Measurements from ENCODE around the gene SERPINA5.

The SERPINA5 gene

DNA sequence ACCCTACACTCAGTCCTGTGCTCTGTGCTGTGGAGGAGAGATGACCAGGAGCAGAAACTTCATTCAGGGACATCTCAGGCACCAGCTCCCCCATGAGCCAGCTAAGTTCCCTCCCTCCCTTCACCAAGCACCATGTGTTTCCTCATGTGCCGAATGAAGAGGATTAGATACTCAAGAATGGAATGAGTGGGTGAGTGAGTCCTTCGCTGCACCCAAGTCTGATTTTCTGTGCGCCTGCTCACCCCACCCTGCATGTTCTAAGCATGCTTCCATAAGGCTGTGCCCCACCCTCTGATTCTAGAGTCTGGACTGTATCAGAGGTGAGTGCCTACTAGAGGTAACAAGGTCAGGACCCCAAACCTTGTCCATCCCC lies 12.1 kb downstream of the SERPINA5 start:
- no peak overlapping the region for H3K4me3 ChIP-seq (ENCODE audit: control insufficient read depth, low read depth, low read length)
- no peak for DNase-seq (ENCODE audit: low read depth)
- TF ChIP-seq, protein P1, sequence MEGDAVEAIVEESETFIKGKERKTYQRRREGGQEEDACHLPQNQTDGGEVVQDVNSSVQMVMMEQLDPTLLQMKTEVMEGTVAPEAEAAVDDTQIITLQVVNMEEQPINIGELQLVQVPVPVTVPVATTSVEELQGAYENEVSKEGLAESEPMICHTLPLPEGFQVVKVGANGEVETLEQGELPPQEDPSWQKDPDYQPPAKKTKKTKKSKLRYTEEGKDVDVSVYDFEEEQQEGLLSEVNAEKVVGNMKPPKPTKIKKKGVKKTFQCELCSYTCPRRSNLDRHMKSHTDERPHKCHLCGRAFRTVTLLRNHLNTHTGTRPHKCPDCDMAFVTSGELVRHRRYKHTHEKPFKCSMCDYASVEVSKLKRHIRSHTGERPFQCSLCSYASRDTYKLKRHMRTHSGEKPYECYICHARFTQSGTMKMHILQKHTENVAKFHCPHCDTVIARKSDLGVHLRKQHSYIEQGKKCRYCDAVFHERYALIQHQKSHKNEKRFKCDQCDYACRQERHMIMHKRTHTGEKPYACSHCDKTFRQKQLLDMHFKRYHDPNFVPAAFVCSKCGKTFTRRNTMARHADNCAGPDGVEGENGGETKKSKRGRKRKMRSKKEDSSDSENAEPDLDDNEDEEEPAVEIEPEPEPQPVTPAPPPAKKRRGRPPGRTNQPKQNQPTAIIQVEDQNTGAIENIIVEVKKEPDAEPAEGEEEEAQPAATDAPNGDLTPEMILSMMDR (IDR thresholded peaks at IDR 0.05; ENCODE audit: control insufficient read depth, insufficient read depth, low read depth, low read length, missing control alignments) = no peak

DNA sequence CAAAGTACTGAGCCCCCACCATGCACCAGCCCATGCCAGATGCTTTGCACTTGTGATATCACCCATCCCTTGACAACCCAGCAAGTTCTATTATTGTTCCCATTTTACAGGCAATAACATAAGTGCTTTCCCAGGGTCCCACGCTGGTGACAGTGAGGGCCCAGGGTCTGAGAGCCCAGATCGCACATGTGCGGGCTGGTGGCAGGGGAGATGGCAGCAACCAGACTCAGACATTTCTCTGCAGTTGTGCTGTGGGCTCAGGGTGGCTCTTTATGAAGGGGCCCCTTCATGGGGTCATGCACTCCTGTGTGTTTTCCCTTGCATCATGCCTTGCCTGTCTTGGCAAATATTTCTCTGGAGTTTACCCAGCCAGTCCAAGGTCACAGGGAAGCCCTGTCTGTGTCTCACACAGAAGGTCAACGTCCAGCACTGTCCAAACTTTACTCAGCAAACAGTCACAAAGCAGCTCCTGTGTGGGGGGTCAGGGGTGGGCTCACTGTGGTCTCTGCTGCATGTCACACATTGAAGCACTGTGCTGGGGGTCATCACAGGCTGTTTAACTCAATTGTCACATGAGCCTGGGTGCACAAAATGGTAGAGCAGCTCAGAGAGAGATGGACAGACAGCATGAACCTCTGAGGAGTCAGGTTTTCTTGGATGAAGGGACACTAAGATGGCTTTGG lies 12.7 kb downstream of the SERPINA5 start:
- no peak overlapping the region for H3K4me3 ChIP-seq (ENCODE audit: control insufficient read depth, low read depth, low read length)
- TF ChIP-seq, protein P1 (IDR thresholded peaks at IDR 0.05; ENCODE audit: control insufficient read depth, insufficient read depth, low read depth, low read length, missing control alignments) = no peak
- DNase-seq (ENCODE audit: low read depth) = no peak

DNA sequence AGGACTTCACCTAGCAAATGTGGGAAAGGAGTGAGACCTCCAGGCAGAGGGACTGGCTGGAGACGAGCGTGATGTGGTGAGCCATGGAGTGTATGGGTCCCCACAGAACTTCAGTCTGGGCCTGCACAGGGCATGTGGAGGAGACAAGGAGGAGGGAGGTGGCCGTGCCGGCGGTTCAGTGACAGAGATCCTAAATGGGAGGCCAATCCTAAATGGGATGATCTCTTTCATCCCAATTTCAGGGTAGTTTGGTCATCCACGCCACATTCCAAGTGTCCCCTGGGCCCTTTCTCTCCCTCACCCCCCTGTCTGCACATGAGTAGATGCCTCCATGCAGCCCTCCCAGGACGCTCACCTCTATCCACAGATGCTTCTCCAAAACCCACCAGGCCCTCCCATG lies 13.2 kb downstream of the SERPINA5 start:
- TF ChIP-seq, protein P1 (IDR thresholded peaks at IDR 0.05; ENCODE audit: control insufficient read depth, insufficient read depth, low read depth, low read length, missing control alignments) = no peak
- DNase-seq (ENCODE audit: low read depth) = no peak
- no peak overlapping the region for H3K4me3 ChIP-seq (ENCODE audit: control insufficient read depth, low read depth, low read length)

DNA sequence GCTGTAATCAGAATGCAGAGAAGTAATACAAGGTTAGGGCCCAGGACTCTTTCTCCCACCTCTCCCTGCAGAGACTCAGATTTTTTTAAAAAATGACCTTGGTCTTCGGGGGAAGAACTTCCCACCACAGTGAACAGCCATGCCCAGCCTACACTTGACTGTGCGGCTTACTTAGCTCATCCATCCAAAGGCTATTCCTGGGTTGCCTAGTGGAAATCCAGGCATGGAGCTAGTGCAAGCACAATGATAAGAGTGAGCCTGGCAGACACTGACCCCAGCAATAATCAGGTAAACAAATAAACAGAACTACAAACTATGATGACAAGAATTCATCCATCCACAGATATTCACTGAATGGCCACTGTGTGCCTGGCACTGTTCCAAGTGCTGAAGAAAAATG lies 14.7 kb downstream of the SERPINA5 start:
- no peak for DNase-seq (ENCODE audit: low read depth)
- no peak overlapping the region for H3K4me3 ChIP-seq (ENCODE audit: control insufficient read depth, low read depth, low read length)
- TF ChIP-seq, protein P1 (IDR thresholded peaks at IDR 0.05; ENCODE audit: control insufficient read depth, insufficient read depth, low read depth, low read length, missing control alignments) = no peak

DNA sequence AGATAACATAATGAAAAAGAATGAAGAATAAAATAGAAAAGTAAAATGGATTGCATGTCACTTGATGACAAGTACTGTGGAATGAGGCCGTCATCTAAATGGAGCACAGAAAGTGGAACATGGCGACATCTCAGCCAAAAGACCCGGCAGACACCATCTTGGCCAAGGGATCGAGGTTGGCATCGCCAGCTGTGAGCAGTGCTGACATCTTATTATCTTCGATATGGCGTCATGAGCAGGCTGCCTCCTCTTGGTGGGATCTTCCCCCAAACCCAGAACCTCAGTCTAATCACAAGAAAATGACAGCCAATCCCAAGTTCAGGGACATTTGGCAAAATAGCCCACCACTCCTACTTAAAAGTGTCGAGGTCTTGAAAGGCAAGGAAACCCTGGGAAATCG lies 15.1 kb downstream of the SERPINA5 start:
- no peak for DNase-seq (ENCODE audit: low read depth)
- TF ChIP-seq, protein P1 (IDR thresholded peaks at IDR 0.05; ENCODE audit: control insufficient read depth, insufficient read depth, low read depth, low read length, missing control alignments) = no peak

DNA sequence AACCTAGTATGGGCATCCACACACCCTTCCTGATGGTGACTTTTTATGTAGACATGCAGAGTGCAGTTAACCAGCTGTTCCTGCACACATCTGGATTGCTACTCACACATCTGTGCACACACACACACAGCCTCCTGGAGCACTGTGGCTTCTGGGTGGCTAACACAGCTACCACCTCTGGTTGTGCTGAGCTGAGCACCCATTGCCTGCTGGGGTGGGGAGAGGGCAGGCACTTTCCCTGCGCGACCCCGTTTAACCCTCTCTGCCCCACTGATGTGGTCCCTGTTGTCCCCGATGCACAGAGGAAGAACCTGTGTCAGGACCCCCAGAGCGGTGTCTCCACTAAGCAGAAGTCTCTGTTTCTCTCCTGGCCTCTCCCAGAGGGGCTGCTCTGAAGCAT lies 16.6 kb downstream of the SERPINA5 start:
- TF ChIP-seq, protein P1 (IDR thresholded peaks at IDR 0.05; ENCODE audit: control insufficient read depth, insufficient read depth, low read depth, low read length, missing control alignments) = no peak
- no peak overlapping the region for H3K4me3 ChIP-seq (ENCODE audit: control insufficient read depth, low read depth, low read length)
- DNase-seq (ENCODE audit: low read depth) = no peak

More for the DNA sequence above, 15.1 kb downstream of the SERPINA5 start:
- H3K4me3 ChIP-seq (ENCODE audit: control insufficient read depth, low read depth, low read length) = no peak overlapping the region

DNA sequence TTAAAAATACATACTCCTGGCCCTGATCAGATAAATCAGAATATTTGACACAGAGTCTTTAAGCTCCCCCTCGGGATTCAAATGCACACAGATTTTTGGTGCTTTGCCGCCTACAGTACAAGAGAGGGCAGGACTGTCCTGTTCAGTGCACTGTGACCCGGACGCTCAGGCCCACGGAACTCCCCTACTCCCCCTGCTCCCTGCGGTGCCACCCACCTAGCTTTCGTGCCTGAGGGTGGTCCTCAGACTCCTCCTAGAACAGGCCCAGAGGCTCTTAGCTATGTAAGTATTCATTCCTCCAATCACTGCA lies 17.2 kb downstream of the SERPINA5 start:
- no peak for DNase-seq (ENCODE audit: low read depth)
- TF ChIP-seq, protein P1 (IDR thresholded peaks at IDR 0.05; ENCODE audit: control insufficient read depth, insufficient read depth, low read depth, low read length, missing control alignments) = no peak
- no peak overlapping the region for H3K4me3 ChIP-seq (ENCODE audit: control insufficient read depth, low read depth, low read length)
